GM13976 (cell line): ENCODE measurements around the gene NOSIP.
A peak's percentile ranks its signal among the peaks of the same experiment; 100 is the strongest.

Experiments
- DNase-seq: peaks from one replicate; pipeline ENCODE4 v3.0.0; 2012; ENCODE audit warnings: low spot score
- in situ Hi-C: fragments of 300-500 bp; cut with MboI; formaldehyde crosslinking; loops from one replicate; pipeline ENCODE4 v1.12.0; 2022; ENCODE audit warnings: low sequenced_read_pairs, mixed read lengths, inconsistent platforms; ENCODE audit not compliant: unreplicated experiment
- TF ChIP-seq, protein P1 (sequence below): IDR thresholded peaks from 2 replicates; pipeline ENCODE4 v1.5.1; 2012; ENCODE audit warnings: borderline replicate concordance, mild to moderate bottlenecking; ENCODE audit not compliant: insufficient read depth; ENCODE audit errors: extremely low read depth, missing control alignments, control extremely low read depth

The NOSIP gene

DNA sequence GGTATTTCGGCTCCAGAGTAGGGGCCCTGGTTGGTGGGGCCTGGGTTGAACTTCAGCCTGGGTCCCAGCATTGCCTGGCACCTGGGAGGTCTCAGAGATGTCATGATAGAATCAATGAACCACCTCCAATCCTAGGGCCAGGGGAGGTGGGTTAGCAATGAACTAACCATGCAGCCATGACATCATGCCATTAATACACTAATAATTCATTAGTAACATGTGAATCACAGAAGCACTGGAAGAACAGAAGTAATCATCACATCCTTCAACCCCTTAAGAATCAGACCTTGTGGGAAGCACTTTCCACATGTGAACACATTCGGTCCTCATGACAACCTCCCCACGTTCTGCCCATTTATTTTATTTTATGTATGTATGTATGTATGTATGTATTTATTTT is 6.9 kb downstream of the NOSIP start:
- in situ Hi-C loops = no loop called here
- TF ChIP-seq, protein P1, sequence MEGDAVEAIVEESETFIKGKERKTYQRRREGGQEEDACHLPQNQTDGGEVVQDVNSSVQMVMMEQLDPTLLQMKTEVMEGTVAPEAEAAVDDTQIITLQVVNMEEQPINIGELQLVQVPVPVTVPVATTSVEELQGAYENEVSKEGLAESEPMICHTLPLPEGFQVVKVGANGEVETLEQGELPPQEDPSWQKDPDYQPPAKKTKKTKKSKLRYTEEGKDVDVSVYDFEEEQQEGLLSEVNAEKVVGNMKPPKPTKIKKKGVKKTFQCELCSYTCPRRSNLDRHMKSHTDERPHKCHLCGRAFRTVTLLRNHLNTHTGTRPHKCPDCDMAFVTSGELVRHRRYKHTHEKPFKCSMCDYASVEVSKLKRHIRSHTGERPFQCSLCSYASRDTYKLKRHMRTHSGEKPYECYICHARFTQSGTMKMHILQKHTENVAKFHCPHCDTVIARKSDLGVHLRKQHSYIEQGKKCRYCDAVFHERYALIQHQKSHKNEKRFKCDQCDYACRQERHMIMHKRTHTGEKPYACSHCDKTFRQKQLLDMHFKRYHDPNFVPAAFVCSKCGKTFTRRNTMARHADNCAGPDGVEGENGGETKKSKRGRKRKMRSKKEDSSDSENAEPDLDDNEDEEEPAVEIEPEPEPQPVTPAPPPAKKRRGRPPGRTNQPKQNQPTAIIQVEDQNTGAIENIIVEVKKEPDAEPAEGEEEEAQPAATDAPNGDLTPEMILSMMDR = no peak
- DNase-seq = no peak

DNA sequence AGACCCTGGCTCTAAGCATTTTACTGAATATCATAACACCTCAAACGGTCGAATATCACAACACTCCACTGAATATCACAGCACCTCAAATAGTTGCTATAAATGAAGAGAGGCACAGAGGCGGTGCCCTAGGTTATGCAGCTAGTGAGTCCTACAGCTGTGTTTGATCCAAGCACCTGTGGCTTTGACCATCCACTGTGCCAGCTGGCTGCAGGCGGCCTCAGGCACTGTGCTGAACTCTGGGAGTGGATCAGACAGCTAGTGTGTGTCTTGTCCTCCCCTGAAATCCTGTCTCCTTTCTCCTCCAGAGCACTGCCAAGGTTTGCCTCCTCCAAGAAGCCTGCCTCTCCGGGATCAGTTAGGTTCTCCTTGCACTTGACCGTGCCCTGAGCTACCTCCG is 7.3 kb downstream of the NOSIP start:
- TF ChIP-seq, protein P1 = no peak
- in situ Hi-C loops = no loop called here
- no peak for DNase-seq

DNA sequence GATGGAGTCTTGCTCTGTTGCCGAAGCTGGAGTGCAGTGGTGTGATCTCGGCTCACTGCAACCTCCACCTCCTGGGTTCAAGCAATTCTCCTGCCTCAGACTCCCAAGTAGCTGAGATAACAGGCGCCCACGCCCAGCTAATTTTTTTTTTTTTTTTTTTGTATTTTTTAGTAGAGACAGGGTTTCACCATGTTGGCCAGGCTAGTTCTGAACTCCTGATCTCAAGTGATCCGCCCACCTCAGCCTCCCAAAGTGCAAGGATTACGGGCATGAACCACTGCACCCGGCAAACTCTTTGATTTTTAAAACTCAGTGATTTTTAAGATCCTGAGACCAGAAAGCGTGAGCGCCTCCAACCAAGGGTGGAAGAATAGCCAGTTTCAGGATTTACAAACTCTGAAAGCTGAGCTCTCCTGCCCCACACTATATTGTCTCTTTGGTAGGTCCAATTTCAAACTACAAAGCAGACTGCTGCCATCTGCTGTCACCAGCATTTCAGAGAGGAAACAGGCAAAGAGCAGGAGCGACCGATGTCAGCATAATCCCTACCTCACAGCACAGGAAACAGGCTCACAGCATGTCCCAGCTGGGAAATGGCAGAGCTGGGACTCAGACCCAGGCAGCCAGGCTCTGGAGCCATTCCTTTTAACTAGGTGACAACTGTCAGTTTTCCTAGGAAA is 9.2 kb downstream of the NOSIP start:
- in situ Hi-C loops = no loop called here
- TF ChIP-seq, protein P1 = peak; percentile 29
- DNase-seq = no peak

DNA sequence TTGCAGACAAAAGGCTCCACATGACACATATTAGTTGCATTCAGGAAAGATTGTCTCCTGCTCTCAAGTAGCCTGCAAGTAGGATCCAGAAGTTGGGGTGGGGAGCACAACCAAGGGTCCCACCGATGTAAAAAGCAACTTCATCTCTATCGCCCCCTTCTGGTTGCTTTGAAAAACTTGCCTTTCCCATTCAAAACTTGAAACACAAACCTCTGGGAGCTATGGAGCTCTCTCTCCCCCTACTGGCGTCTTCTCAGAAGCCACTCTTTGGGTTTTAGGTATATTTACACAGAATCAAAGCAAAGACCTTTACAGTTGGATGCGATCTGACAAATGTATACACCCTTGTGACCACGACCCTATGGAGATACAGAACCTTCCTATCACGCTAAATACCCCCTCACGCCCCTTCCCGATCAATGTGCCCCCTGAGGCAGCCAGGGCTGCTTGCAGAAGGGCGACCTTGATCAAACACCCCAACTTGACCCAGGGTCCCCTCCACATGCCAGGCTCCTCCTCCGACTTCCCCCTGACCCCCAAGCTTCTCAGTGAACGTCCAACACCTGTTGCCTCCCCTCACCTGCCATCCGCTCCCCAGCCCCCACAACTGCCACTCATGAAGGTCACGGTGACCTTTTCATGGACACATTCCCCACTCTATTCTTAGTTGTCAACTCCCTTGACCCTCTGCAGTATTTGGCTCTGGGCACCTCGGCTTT is 10.1 kb downstream of the NOSIP start:
- in situ Hi-C loops = no loop called here
- TF ChIP-seq, protein P1 = peak; percentile 76
- DNase-seq = peak; percentile 87

DNA sequence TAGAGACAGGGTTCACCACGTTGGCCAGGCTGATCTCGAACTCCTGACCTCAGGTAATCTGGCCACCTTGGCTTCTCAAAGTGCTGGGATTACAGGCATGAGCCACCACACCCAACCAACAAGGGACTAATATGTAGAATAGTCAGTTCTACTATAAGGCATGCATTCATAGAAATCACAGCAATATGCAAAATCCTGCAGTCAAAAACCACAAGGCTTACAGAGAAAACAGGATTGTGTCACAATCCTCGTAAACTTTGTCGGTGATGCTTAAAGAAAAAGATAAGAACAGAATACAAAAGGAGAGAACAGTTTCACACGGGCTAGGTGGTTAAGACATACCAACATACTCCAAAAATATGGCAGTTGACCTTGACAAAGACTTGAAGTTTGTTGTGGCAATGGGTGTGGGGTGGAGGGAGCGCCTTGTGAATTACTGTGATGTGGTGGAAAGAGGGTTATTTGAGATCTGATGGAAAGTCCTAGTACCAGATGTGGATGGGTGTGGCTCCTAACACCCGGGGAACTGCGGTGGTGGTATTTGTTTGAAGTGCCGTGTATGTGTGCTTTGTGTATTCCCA is 12.4 kb downstream of the NOSIP start:
- peak; percentile 30 for DNase-seq
- TF ChIP-seq, protein P1 = no peak
- in situ Hi-C loops = no loop called here

DNA sequence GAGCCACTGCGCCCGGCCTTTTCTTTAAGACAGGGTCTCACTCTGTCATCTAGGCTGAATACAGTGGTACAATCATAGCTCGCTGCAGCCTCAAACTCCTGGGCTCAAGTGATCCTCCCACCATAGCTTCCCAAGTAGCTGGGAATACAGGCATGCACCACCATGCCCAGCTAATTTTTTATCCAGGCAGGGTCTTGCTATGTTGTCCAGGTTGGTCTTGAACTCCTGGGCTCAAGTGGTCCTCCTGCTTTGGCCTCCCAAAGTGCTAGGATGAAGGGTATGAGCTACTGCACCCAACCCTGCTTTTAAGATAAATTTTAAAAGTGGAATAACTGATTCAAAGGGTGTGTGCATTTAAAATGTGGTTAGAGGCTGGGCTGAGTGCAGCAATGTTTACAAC is 14.1 kb downstream of the NOSIP start:
- no peak for DNase-seq
- TF ChIP-seq, protein P1 = no peak
- in situ Hi-C loops = no loop called here
